H1 (cell line): ENCODE data around the gene IL26. TPM values are rescaled to one million over a fixed set of nuclear protein-coding genes. Genes with fewer than 3 reads are reported as not detected.

Experiments used
- CTCF ChIA-PET: fragments of 300-600 bp; sonication (Branson Sonifier 250); formaldehyde crosslinking; loops from one replicate; lab custom pipeline; 2021; ENCODE audit not compliant: partially characterized antibody; lab: Charles Lee
- POLR2A ChIA-PET: fragments of 300-600 bp; sonication (Branson Sonifier 250); formaldehyde crosslinking; loops from one replicate; lab custom pipeline; 2021; ENCODE audit warnings: inconsistent platforms; ENCODE audit not compliant: partially characterized antibody; lab: Charles Lee
- DNase-seq, 2 experiments: peaks; one replicate each; pipeline versions ENCODE4 v3.0.0 to v3.0.0-alpha.2; 2010 to 2022; ENCODE audit warnings: low spot score in 2 of 2, low read depth in 1 of 2, mixed read lengths in 1 of 2
- FAIRE-seq: peaks from 2 replicates; lab custom pipeline; 2011; peaks lifted over from hg19 to GRCh38; lab: Jason Lieb, UNC
- H2AFZ ChIP-seq: 2 replicates; pipeline ENCODE4 v1.8.1; 2012; ENCODE audit warnings: low read length, inconsistent platforms
- H2AK5ac ChIP-seq: 2 replicates; pipeline ENCODE4 v1.6.1; 2013; ENCODE audit warnings: low read depth, low read length
- H2BK120ac ChIP-seq: replicated peaks from 2 replicates; pipeline ENCODE3; 2013; ENCODE audit warnings: low read depth, low read length, inconsistent platforms
- H2BK12ac ChIP-seq: 2 replicates; pipeline ENCODE4 v1.6.1; 2013; ENCODE audit warnings: low read depth, low read length
- H2BK15ac ChIP-seq: 2 replicates; pipeline ENCODE4 v1.6.1; 2013; ENCODE audit warnings: low read length
- H2BK20ac ChIP-seq: 2 replicates; pipeline ENCODE4 v1.6.1; 2013; ENCODE audit warnings: low read length
- H2BK5ac ChIP-seq: 2 replicates; pipeline ENCODE4 v1.6.1; 2013; ENCODE audit warnings: low read depth, low read length
- H3K14ac ChIP-seq: 2 replicates; pipeline ENCODE4 v1.6.1; 2013; ENCODE audit warnings: inconsistent platforms; ENCODE audit not compliant: insufficient read length
- H3K18ac ChIP-seq: 2 replicates; pipeline ENCODE4 v1.6.1; 2013; ENCODE audit warnings: low read length; ENCODE audit errors: extremely low read depth
- H3K23ac ChIP-seq: 2 replicates; pipeline ENCODE4 v1.6.1; 2013; ENCODE audit warnings: inconsistent platforms; ENCODE audit not compliant: insufficient read length
- H3K23me2 ChIP-seq: 2 replicates; pipeline ENCODE4 v1.6.1; 2013; ENCODE audit warnings: low read depth, low read length
- H3K27ac ChIP-seq: 2 replicates; pipeline ENCODE4 v1.6.1; 2011; ENCODE audit warnings: low read depth, low read length, inconsistent platforms
- H3K27me3 ChIP-seq, 4 experiments: replicated peaks in 1 of 4; 1 replicate in 1 of 4; 2 replicates in 3 of 4; pipeline versions ENCODE4 v1.6.1 to v1.8.1; 2011 to 2013; ENCODE audit warnings: low read length in 3 of 4, mild to moderate bottlenecking in 3 of 4, inconsistent platforms in 2 of 4, mixed read lengths in 2 of 4, moderate library complexity in 1 of 4; ENCODE audit not compliant: control insufficient read depth in 3 of 4, insufficient read depth in 3 of 4; ENCODE audit errors: extremely low read depth in 1 of 4
- H3K36me3 ChIP-seq, 4 experiments: 2 replicates each; pipeline versions ENCODE4 v1.6.1 to v1.8.1; 2011 to 2013; ENCODE audit warnings: mild to moderate bottlenecking in 4 of 4, low read length in 3 of 4, moderate library complexity in 2 of 4, control low read depth in 1 of 4, inconsistent platforms in 1 of 4; ENCODE audit not compliant: insufficient read depth in 4 of 4, control insufficient read depth in 2 of 4
- H3K4ac ChIP-seq: replicated peaks from 2 replicates; pipeline ENCODE3; 2013; ENCODE audit warnings: low read length, low read depth, mixed read lengths, inconsistent platforms; ENCODE audit not compliant: insufficient read length
- H3K4me1 ChIP-seq, 4 experiments: replicated peaks in 1 of 4; 1 replicate in 1 of 4; 2 replicates in 3 of 4; pipeline versions ENCODE4 v1.6.1 to v1.8.1; 2011 to 2013; ENCODE audit warnings: low read length in 3 of 4, inconsistent platforms in 2 of 4, mixed read lengths in 1 of 4; ENCODE audit not compliant: insufficient read depth in 4 of 4, control insufficient read depth in 3 of 4
- H3K4me2 ChIP-seq, 2 experiments: 2 replicates each; pipeline versions ENCODE4 v1.6.1 to v1.8.1; 2011 to 2013; ENCODE audit warnings: low read depth in 2 of 2, low read length in 2 of 2, control low read depth in 1 of 2, inconsistent platforms in 1 of 2, mild to moderate bottlenecking in 1 of 2; ENCODE audit not compliant: insufficient read depth in 1 of 2
- H3K4me3 ChIP-seq, 4 experiments: fragments of 200-600, 300-600 bp in 1 of 4; sonication (generic), shearing (Covaris generic), sonication (Bioruptor Twin) in 1 of 4; 2 replicates each; pipeline versions ENCODE4 v1.5.1 to v1.8.1; 2011 to 2016; ENCODE audit warnings: low read length in 4 of 4, low read depth in 3 of 4, control low read depth in 2 of 4, inconsistent platforms in 2 of 4, mild to moderate bottlenecking in 2 of 4, mixed read lengths in 1 of 4, moderate library complexity in 1 of 4; ENCODE audit not compliant: insufficient read depth in 2 of 4; ENCODE audit errors: extremely low read depth in 1 of 4
- H3K56ac ChIP-seq: replicated peaks from 2 replicates; pipeline ENCODE3; 2013; ENCODE audit warnings: low read depth, mild to moderate bottlenecking, mixed read lengths, low read length, inconsistent platforms; ENCODE audit not compliant: insufficient read length
- H3K79me1 ChIP-seq: 2 replicates; pipeline ENCODE4 v1.6.1; 2013; ENCODE audit warnings: low read depth, low read length, control low read depth
- H3K79me2 ChIP-seq, 2 experiments: 2 replicates each; pipeline versions ENCODE4 v1.6.1 to v1.8.1; 2012 to 2013; ENCODE audit warnings: low read length in 2 of 2, mild to moderate bottlenecking in 2 of 2, inconsistent platforms in 1 of 2; ENCODE audit not compliant: insufficient read depth in 2 of 2, control insufficient read depth in 1 of 2
- H3K9ac ChIP-seq, 4 experiments: replicated peaks in 1 of 4; 1 replicate in 1 of 4; 2 replicates in 3 of 4; pipeline versions ENCODE4 v1.6.1 to v1.8.1; 2011 to 2013; ENCODE audit warnings: low read depth in 3 of 4, low read length in 3 of 4, control low read depth in 2 of 4, mild to moderate bottlenecking in 2 of 4, moderate library complexity in 2 of 4, inconsistent platforms in 1 of 4; ENCODE audit errors: extremely low read depth in 1 of 4
- H3K9me3 ChIP-seq, 2 experiments: 2 replicates each; pipeline versions ENCODE4 v1.6.1 to v1.8.1; 2012 to 2013; ENCODE audit warnings: mild to moderate bottlenecking in 2 of 2, moderate library complexity in 2 of 2, control low read depth in 1 of 2, inconsistent platforms in 1 of 2, low read depth in 1 of 2, low read length in 1 of 2, mixed read lengths in 1 of 2; ENCODE audit not compliant: insufficient read depth in 2 of 2
- H4K20me1 ChIP-seq, 2 experiments: replicated peaks in 1 of 2; 2 replicates each; pipeline versions ENCODE3 to v1.8.1; 2011 to 2013; ENCODE audit warnings: inconsistent platforms in 2 of 2, low read length in 2 of 2, mild to moderate bottlenecking in 1 of 2; ENCODE audit not compliant: insufficient read depth in 2 of 2, control insufficient read depth in 1 of 2
- H4K5ac ChIP-seq: 2 replicates; pipeline ENCODE4 v1.6.1; 2013; ENCODE audit warnings: low read length, low read depth, mixed read lengths, inconsistent platforms; ENCODE audit not compliant: insufficient read length
- H4K8ac ChIP-seq: 2 replicates; pipeline ENCODE4 v1.8.0; 2013; ENCODE audit warnings: mild to moderate bottlenecking, moderate library complexity, low read length, inconsistent platforms; ENCODE audit not compliant: insufficient read depth; ENCODE audit errors: extremely low read depth
- H4K91ac ChIP-seq: replicated peaks from 2 replicates; pipeline ENCODE3; 2013; ENCODE audit warnings: low read length, mixed read lengths, inconsistent platforms; ENCODE audit not compliant: insufficient read length
- ASH2L ChIP-seq: fragments of 200-600, 300-600 bp; sonication (generic); IDR thresholded peaks from one replicate; pipeline ENCODE4 v1.7.1; 2017; ENCODE audit warnings: low read length
- ATF2 ChIP-seq: IDR thresholded peaks from 2 replicates; pipeline ENCODE4 v1.6.1; 2012; ENCODE audit warnings: low read length, inconsistent platforms
- EP300 ChIP-seq, 2 experiments: IDR thresholded peaks; 1 replicate in 1 of 2; 2 replicates in 1 of 2; pipeline ENCODE4 v1.6.1; 2011 to 2012; ENCODE audit warnings: low read depth in 2 of 2, low read length in 2 of 2, mild to moderate bottlenecking in 2 of 2, borderline replicate concordance in 1 of 2, inconsistent platforms in 1 of 2, moderate library complexity in 1 of 2
- NANOG ChIP-seq: IDR thresholded peaks from 2 replicates; pipeline ENCODE4 v1.6.1; 2011; ENCODE audit warnings: low read length, low read depth, mild to moderate bottlenecking, inconsistent platforms; ENCODE audit not compliant: insufficient read depth, poor library complexity, severe bottlenecking
- NRF1 ChIP-seq: IDR thresholded peaks from 2 replicates; pipeline ENCODE4 v1.6.1; 2011; ENCODE audit warnings: mild to moderate bottlenecking, low read depth, low read length, improper control_type of control experiment
- POLR2AphosphoS5 ChIP-seq: IDR thresholded peaks from 2 replicates; pipeline ENCODE4 v1.6.1; 2011; ENCODE audit warnings: low read depth, low read length
- SP2 ChIP-seq: IDR thresholded peaks from 2 replicates; pipeline ENCODE4 v1.6.1; 2012; ENCODE audit warnings: mild to moderate bottlenecking, low read length, inconsistent platforms
- TAF1 ChIP-seq: IDR thresholded peaks from 2 replicates; pipeline ENCODE4 v1.6.1; 2011; ENCODE audit warnings: mild to moderate bottlenecking, low read depth, low read length
- TBP ChIP-seq: IDR thresholded peaks from 2 replicates; pipeline ENCODE4 v1.6.1; 2011; ENCODE audit warnings: low read depth, low read length, improper control_type of control experiment
- USF2 ChIP-seq: IDR thresholded peaks from 2 replicates; pipeline ENCODE4 v1.6.1; 2011; ENCODE audit warnings: low read length, improper control_type of control experiment
- WGBS, 2 experiments: shearing (Covaris generic) in 1 of 2; methylation state at CpG; one replicate each; pipeline versions ENCODE4 v1.1.6 to v1.1.7; 2013 to 2015; ENCODE audit warnings: low lambda C conversion rate in 2 of 2, mixed read lengths in 2 of 2, inconsistent platforms in 1 of 2, low coverage in 1 of 2, missing lambda C conversion rate in 1 of 2; ENCODE audit not compliant: insufficient replicate concordance in 2 of 2, insufficient coverage in 1 of 2, insufficient read length in 1 of 2; ENCODE audit errors: extremely low coverage in 1 of 2, missing lambda C conversion rate in 1 of 2; 5-methylcytosine and 5-hydroxymethylcytosine counted together
- polyA plus RNA-seq, 7 experiments: library from polyadenylated mRNA; depleted of rRNA in 3 of 7; stranded (reverse) in 5 of 7; unstranded in 2 of 7; fragments of >200 nt in 5 of 7; fragments of 200-250 nt in 2 of 7; gene quantifications; 1 replicate in 5 of 7; 2 replicates in 1 of 7; 4 replicates in 1 of 7; pipeline versions ENCODE4 v1.2.1 to v1.2.3, GENCODE V29; 2011 to 2013; ENCODE audit warnings: missing spikeins in 2 of 7, mixed read lengths in 2 of 7
- total RNA-seq: library from RNA; stranded (reverse); fragmentation: NEBNext Ultra II Directional; extraction: Animal tissue kit (Norgen Biotek cat#: 25700); gene quantifications from 2 replicates; pipeline ENCODE4 v1.2.1, GENCODE V29; 2021

The IL26 gene
- total and polyA plus RNA-seq, 2 of the 8 experiments (the other 6 are each of a cell fraction or from before 2014, with no cell fraction given) = not detected

GRCh38 chr12:68159681-68160304, 65.8 kb downstream of the IL26 start, which contains the start of gene IFNG:
Gene IFNG, minus strand, starts transcription at chr12:68159740. Its CDS starts 125 bp downstream, at chr12:68159615.
- no peak within 1 kb of the TSS for H3K4me3 ChIP-seq
- no peak within 1 kb of the TSS for H2BK120ac ChIP-seq
- no peaks in the 10 kb centered on the region for H4K20me1 ChIP-seq
- no peak within 1 kb of the TSS for H4K91ac ChIP-seq
- no peak within 1 kb of the TSS for H2BK5ac ChIP-seq
- no peak within 1 kb of the TSS for H3K4ac ChIP-seq
- H3K36me3 ChIP-seq = no peaks in the 10 kb centered on the region
- no peak within 1 kb of the TSS for H4K5ac ChIP-seq
- no peak within 1 kb of the TSS for H2BK12ac ChIP-seq
- no peak within 1 kb of the TSS for H3K18ac ChIP-seq
- no peak within 1 kb of the TSS for H3K56ac ChIP-seq
- no peaks in the 10 kb centered on the region for H3K27me3 ChIP-seq
- no peak within 1 kb of the TSS for H3K14ac ChIP-seq
- ChIA-PET CTCF (interaction anchor here (1.4 to 7.5 kb wide), 9 partner anchors 12 to 121 kb away, joined by 4 to 82 read pairs (median 21); no protein-coding TSS in a partner anchor), POLR2A (no interaction called here)
- no peak within 1 kb of the TSS for H2AK5ac ChIP-seq
- H3K23ac ChIP-seq = no peak within 1 kb of the TSS
- TF ChIP-seq TAF1 (no peak), USF2 (no peak), NRF1 (no peak), EP300 (IDR thresholded peaks at IDR 0.05; ENCODE audit: borderline replicate concordance in 1 of 2, low read depth in 2 of 2, low read length in 2 of 2) (no peak), ATF2 (no peak), NANOG (no peak), ASH2L (no peak), SP2 (no peak), POLR2AphosphoS5 (no peak), TBP (no peak)
- H2AFZ ChIP-seq = no peak within 1 kb of the TSS
- no peak within 1 kb of the TSS for H3K4me2 ChIP-seq
- no peak within 1 kb of the TSS for H3K9ac ChIP-seq
- H2BK15ac ChIP-seq = no peak within 1 kb of the TSS
- H3K4me1 ChIP-seq = no peaks in the 10 kb centered on the region
- no peaks in the 10 kb centered on the region for H3K23me2 ChIP-seq
- no peak for DNase-seq
- no peaks in the 10 kb centered on the region for H3K79me2 ChIP-seq
- H3K9me3 ChIP-seq = no peaks in the 10 kb centered on the region
- 87% methylated on average over 5 of the region's 5 CpGs; no CpG with 5 or more reads in 1 of the 2 experiments for whole genome bisulfite sequencing, 2 experiments
- H3K79me1 ChIP-seq = no peaks in the 10 kb centered on the region
- H2BK20ac ChIP-seq = no peak within 1 kb of the TSS
- H4K8ac ChIP-seq = no peak within 1 kb of the TSS
- no peak for FAIRE-seq
- no peak within 1 kb of the TSS for H3K27ac ChIP-seq
